Measurements from ENCODE around the gene FAAH.

The FAAH gene

GRCh38 chr1:46379996-46380395, 14.1 kb upstream of the FAAH start:
- H3K4me3 ChIP-seq (ENCODE audit: low read depth, low read length): no peak overlapping the region
- no peak for DNase-seq (ENCODE audit: low read depth)
- TF ChIP-seq CTCF (conservative IDR thresholded peaks at IDR 0.05; ENCODE audit: low read depth, low read length): no peak

GRCh38 chr1:46380508-46380907, 13.6 kb upstream of the FAAH start:
- no peak overlapping the region for H3K4me3 ChIP-seq (ENCODE audit: low read depth, low read length)
- no peak for DNase-seq (ENCODE audit: low read depth)
- TF ChIP-seq CTCF (conservative IDR thresholded peaks at IDR 0.05; ENCODE audit: low read depth, low read length): no peak

- no peak overlapping the region for H3K4me3 ChIP-seq (ENCODE audit: low read depth, low read length)
- no peak for TF ChIP-seq CTCF (conservative IDR thresholded peaks at IDR 0.05; ENCODE audit: low read depth, low read length)
Observed at GRCh38 chr1:46393510-46393909, 607 bp upstream of the FAAH start.

GRCh38 chr1:46394872-46395465, 852 bp downstream of the FAAH start:
- no peak overlapping the region for H3K4me3 ChIP-seq (ENCODE audit: low read depth, low read length)
- no peak for DNase-seq (ENCODE audit: low read depth)
- no peak for TF ChIP-seq CTCF (conservative IDR thresholded peaks at IDR 0.05; ENCODE audit: low read depth, low read length)

More at GRCh38 chr1:46393510-46393909, 607 bp upstream of the FAAH start:
- DNase-seq (ENCODE audit: low read depth): no peak

GRCh38 chr1:46396441-46397398, 2.6 kb downstream of the FAAH start:
- H3K4me3 ChIP-seq (ENCODE audit: low read depth, low read length): no peak overlapping the region
- DNase-seq (ENCODE audit: low read depth): no peak
- TF ChIP-seq CTCF (conservative IDR thresholded peaks at IDR 0.05; ENCODE audit: low read depth, low read length): no peak

- no peak for TF ChIP-seq CTCF (conservative IDR thresholded peaks at IDR 0.05; ENCODE audit: low read depth, low read length)
- no peak overlapping the region for H3K4me3 ChIP-seq (ENCODE audit: low read depth, low read length)
- no peak for DNase-seq (ENCODE audit: low read depth)
Observed at GRCh38 chr1:46399307-46399706, 5.2 kb downstream of the FAAH start.

All from choroid plexus epithelial cell (primary cell).